Osteoblast (primary cell): ENCODE results near the gene DLGAP1. TPM values are rescaled to one million over a fixed set of nuclear protein-coding genes. Genes with fewer than 3 reads are reported as not detected.

ENCODE experiments used
- DNase-seq: peaks from one replicate; pipeline ENCODE4 v3.0.0; 2011; ENCODE audit warnings: low spot score, mixed read lengths; ENCODE audit not compliant: insufficient read length; ENCODE audit errors: missing footprints
- H2AFZ ChIP-seq: 2 replicates; pipeline ENCODE4 v1.6.0; 2011; ENCODE audit warnings: mild to moderate bottlenecking, low read length
- H3K27ac ChIP-seq: 2 replicates; pipeline ENCODE4 v1.5.1; 2011; ENCODE audit warnings: mild to moderate bottlenecking, low read depth, low read length, moderate library complexity
- H3K27me3 ChIP-seq: 2 replicates; pipeline ENCODE4 v1.6.0; 2012; ENCODE audit warnings: mild to moderate bottlenecking, control low read depth, inconsistent platforms, low read length, moderate library complexity; ENCODE audit not compliant: insufficient read depth
- H3K36me3 ChIP-seq: 2 replicates; pipeline ENCODE4 v1.5.1; 2011; ENCODE audit warnings: mild to moderate bottlenecking, low read length, control low read depth, moderate library complexity; ENCODE audit not compliant: insufficient read depth
- H3K4me1 ChIP-seq: 2 replicates; pipeline ENCODE4 v1.5.1; 2011; ENCODE audit warnings: mild to moderate bottlenecking, low read length, control low read depth, moderate library complexity; ENCODE audit not compliant: insufficient read depth
- H3K4me2 ChIP-seq: 2 replicates; pipeline ENCODE4 v1.6.0; 2011; ENCODE audit warnings: mild to moderate bottlenecking, low read length; ENCODE audit not compliant: insufficient read depth
- H3K4me3 ChIP-seq: fragments of 200-600 bp; sonication (generic); 3 replicates; pipeline ENCODE4 v1.5.1; 2012; ENCODE audit warnings: mild to moderate bottlenecking, low read length, inconsistent platforms; ENCODE audit not compliant: insufficient read depth
- H3K79me2 ChIP-seq: 2 replicates; pipeline ENCODE4 v1.6.0; 2012; ENCODE audit warnings: mild to moderate bottlenecking, low read length, control low read depth, inconsistent platforms; ENCODE audit not compliant: insufficient read depth
- H3K9me3 ChIP-seq: 2 replicates; pipeline ENCODE4 v1.5.1; 2011; ENCODE audit warnings: low read depth, low read length, control low read depth
- H4K20me1 ChIP-seq: 2 replicates; pipeline ENCODE4 v1.6.0; 2012; ENCODE audit warnings: mild to moderate bottlenecking, low read length, control low read depth; ENCODE audit not compliant: insufficient read depth
- CTCF ChIP-seq: IDR thresholded peaks from 2 replicates; pipeline ENCODE4 v1.5.1; 2011; ENCODE audit warnings: mild to moderate bottlenecking, low read depth, low read length, moderate library complexity; ENCODE audit errors: extremely low read depth
- total RNA-seq: library from RNA; depleted of rRNA; stranded (reverse); fragments of >200 nt; gene quantifications from 2 replicates; pipeline ENCODE4 v1.2.3, GENCODE V29; 2012

DLGAP1 gene
- total RNA-seq, 1 donor: not detected

GRCh38 chr18:3451183-3451988, 1003.7 kb downstream of the DLGAP1 start:
- no peak for TF ChIP-seq CTCF

GRCh38 chr18:3450799-3451182, 1004.3 kb downstream of the DLGAP1 start:
- H3K79me2 ChIP-seq: peaks cover 55% of the 10 kb centered on the region
- H2AFZ ChIP-seq: peak overlapping the region; percentile 47
- no peaks in the 10 kb centered on the region for H3K9me3 ChIP-seq
- H3K36me3 ChIP-seq: no peaks in the 10 kb centered on the region
- peak overlapping the region; percentile 85 for H3K4me2 ChIP-seq
- peak overlapping the region; percentile 98 for H3K27ac ChIP-seq
- no peaks in the 10 kb centered on the region for H3K27me3 ChIP-seq
- peak; percentile 53 for DNase-seq
- TF ChIP-seq CTCF: no peak
- H3K4me1 ChIP-seq: peaks cover 49% of the 10 kb centered on the region
- H4K20me1 ChIP-seq: peaks cover 7% of the 10 kb centered on the region
- H3K4me3 ChIP-seq: peak overlapping the region; percentile 92

More at GRCh38 chr18:3451183-3451988, 1003.7 kb downstream of the DLGAP1 start:
- H2AFZ ChIP-seq: peak overlapping the region; percentile 47
- peak overlapping the region; percentile 98 for H3K27ac ChIP-seq
- H3K4me3 ChIP-seq: peak overlapping the region; percentile 92
- H3K36me3 ChIP-seq: peaks cover 3% of the 10 kb centered on the region
- H3K27me3 ChIP-seq: no peaks in the 10 kb centered on the region
- peak overlapping the region; percentile 85 for H3K4me2 ChIP-seq
- no peaks in the 10 kb centered on the region for H3K9me3 ChIP-seq
- H3K79me2 ChIP-seq: peaks cover 61% of the 10 kb centered on the region
- H4K20me1 ChIP-seq: peaks cover 13% of the 10 kb centered on the region
- H3K4me1 ChIP-seq: peaks cover 51% of the 10 kb centered on the region
- peak; percentile 96 for DNase-seq

GRCh38 chr18:3450012-3450798, 1004.9 kb downstream of the DLGAP1 start, which contains the start of gene TGIF1:
TSS of gene TGIF1 (plus strand) at chr18:3450172. CDS start at chr18:3450490, 318 bp downstream.
- H3K9me3 ChIP-seq: no peaks in the 10 kb centered on the region
- peaks cover 49% of the 10 kb centered on the region for H3K79me2 ChIP-seq
- H3K4me3 ChIP-seq: peak within 1 kb of the TSS; percentile 92
- H3K27me3 ChIP-seq: no peaks in the 10 kb centered on the region
- H4K20me1 ChIP-seq: peaks cover 3% of the 10 kb centered on the region
- no peaks in the 10 kb centered on the region for H3K36me3 ChIP-seq
- no peak for TF ChIP-seq CTCF
- H3K4me2 ChIP-seq: peak within 1 kb of the TSS; percentile 98
- peak within 1 kb of the TSS; percentile 47 for H2AFZ ChIP-seq
- H3K4me1 ChIP-seq: peaks cover 43% of the 10 kb centered on the region
- peak; percentile 56 for DNase-seq
- peak within 1 kb of the TSS; percentile 100 for H3K27ac ChIP-seq
